Measurements from ENCODE around the gene SETD1B.
A peak's percentile ranks its signal among the peaks of the same experiment; 100 is the strongest.

SETD1B gene

DNA sequence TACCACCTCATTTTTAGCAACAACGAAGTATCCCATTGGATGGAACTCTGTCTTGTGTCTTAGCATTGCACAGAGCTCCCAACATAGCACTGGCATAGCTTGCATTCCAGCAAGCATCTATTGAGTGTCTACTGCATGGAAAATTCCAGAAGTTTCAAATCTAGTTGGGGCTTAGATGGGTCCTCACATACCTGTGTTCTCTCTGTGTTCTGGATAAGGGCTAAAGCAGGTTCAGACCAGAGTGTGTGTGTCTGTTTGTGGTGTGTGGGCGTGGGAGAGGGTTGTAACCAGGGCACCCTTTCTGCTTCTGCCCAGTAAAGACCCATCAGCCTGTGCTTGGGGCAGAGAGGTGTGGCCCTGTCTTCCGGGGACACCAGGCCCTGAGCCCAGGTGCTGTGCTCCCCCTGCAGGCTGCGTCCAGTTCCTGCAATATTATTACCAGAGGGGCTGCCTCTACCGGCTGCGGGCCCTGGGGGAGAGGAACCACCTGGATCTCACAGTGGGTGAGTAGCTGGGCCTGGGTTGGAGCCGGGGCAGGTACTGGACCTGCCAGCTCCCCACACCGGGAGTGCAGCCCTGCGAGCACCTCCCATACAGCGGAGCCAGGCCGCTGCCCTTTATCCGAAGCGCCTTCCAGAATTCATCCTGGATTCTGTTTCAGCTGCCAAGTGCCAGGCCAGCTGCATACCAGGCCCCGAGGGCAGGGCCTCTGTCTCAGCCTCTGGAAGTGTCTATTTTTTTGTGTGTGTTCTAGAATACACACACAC lies 30.6 kb upstream of the SETD1B start:
- Histone ChIP-seq H3K79me2 (ENCODE audit: low read length) (no peaks in the 10 kb centered on the region), H3K4me2 (ENCODE audit: low read depth, low read length) (no peak overlapping the region), H3K9me2 (replicated peaks; ENCODE audit: insufficient read depth, low read length) (no peaks in the 10 kb centered on the region), H3K9ac (ENCODE audit: low read length) (no peak overlapping the region), H3K9me3 (replicated peaks; ENCODE audit: insufficient read depth, low read length) (no peaks in the 10 kb centered on the region), H3K27ac (ENCODE audit: low read length) (no peak overlapping the region), H3F3A (ENCODE audit: insufficient read depth, low read length) (no peaks in the 10 kb centered on the region), H3K4me3 (ENCODE audit: low read length) (no peak overlapping the region), H3K27me3 (replicated peaks; ENCODE audit: insufficient read depth, low read length) (no peaks in the 10 kb centered on the region), H2AFZ (ENCODE audit: low read length) (no peak overlapping the region), H3K4me1 (ENCODE audit: low read length) (no peaks in the 10 kb centered on the region), H4K20me1 (ENCODE audit: insufficient read depth, low read length) (no peaks in the 10 kb centered on the region), H3K36me3 (replicated peaks; ENCODE audit: insufficient read depth, low read length) (no peaks in the 10 kb centered on the region)
- peak; percentile 37 for DNase-seq
- TF ChIP-seq EZH2phosphoT487 (IDR thresholded peaks at IDR 0.05; ENCODE audit: low read length) (no peak), EZH2 (optimal IDR thresholded peaks at IDR 0.05; ENCODE audit: low read depth, low read length) (no peak)
- TF ChIP-seq, protein P1, sequence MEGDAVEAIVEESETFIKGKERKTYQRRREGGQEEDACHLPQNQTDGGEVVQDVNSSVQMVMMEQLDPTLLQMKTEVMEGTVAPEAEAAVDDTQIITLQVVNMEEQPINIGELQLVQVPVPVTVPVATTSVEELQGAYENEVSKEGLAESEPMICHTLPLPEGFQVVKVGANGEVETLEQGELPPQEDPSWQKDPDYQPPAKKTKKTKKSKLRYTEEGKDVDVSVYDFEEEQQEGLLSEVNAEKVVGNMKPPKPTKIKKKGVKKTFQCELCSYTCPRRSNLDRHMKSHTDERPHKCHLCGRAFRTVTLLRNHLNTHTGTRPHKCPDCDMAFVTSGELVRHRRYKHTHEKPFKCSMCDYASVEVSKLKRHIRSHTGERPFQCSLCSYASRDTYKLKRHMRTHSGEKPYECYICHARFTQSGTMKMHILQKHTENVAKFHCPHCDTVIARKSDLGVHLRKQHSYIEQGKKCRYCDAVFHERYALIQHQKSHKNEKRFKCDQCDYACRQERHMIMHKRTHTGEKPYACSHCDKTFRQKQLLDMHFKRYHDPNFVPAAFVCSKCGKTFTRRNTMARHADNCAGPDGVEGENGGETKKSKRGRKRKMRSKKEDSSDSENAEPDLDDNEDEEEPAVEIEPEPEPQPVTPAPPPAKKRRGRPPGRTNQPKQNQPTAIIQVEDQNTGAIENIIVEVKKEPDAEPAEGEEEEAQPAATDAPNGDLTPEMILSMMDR (IDR thresholded peaks at IDR 0.05; ENCODE audit: low read length) = peak; percentile 60

DNA sequence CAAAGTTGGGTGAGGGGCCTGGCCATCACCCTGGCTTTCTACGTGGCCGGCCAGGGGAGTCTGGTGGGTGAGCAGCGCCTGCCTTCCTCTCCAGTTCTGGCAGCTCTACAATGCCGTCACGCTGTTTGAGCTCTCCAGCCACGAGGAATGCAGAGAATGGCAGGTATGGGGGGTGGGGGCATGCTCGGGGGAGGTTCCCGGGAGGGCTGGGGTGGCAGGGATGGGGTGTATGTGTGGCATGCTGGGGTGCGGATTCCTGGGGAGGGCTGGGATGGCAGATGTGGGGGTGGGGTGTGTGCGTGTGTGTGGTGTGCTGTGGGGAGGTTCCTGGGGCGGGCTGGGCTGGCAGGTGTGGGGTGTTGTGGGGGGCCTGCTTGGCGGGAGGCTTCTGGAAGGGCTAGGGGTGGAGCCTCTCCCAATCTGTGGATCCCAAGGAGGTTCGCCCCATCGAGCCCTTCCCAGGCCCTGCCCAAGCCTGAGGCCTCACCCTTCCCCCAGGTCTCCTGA lies 28.8 kb upstream of the SETD1B start:
- Histone ChIP-seq H4K20me1 (ENCODE audit: insufficient read depth, low read length) (no peaks in the 10 kb centered on the region), H3K4me1 (ENCODE audit: low read length) (no peaks in the 10 kb centered on the region), H3K27ac (ENCODE audit: low read length) (no peak overlapping the region), H3K79me2 (ENCODE audit: low read length) (no peaks in the 10 kb centered on the region), H3K9ac (ENCODE audit: low read length) (no peak overlapping the region), H3K36me3 (replicated peaks; ENCODE audit: insufficient read depth, low read length) (no peaks in the 10 kb centered on the region), H2AFZ (ENCODE audit: low read length) (no peak overlapping the region), H3K9me3 (replicated peaks; ENCODE audit: insufficient read depth, low read length) (no peaks in the 10 kb centered on the region), H3F3A (ENCODE audit: insufficient read depth, low read length) (no peaks in the 10 kb centered on the region), H3K27me3 (replicated peaks; ENCODE audit: insufficient read depth, low read length) (no peaks in the 10 kb centered on the region), H3K4me2 (ENCODE audit: low read depth, low read length) (no peak overlapping the region), H3K4me3 (ENCODE audit: low read length) (no peak overlapping the region), H3K9me2 (replicated peaks; ENCODE audit: insufficient read depth, low read length) (no peaks in the 10 kb centered on the region)
- TF ChIP-seq EZH2phosphoT487 (IDR thresholded peaks at IDR 0.05; ENCODE audit: low read length) (no peak), EZH2 (optimal IDR thresholded peaks at IDR 0.05; ENCODE audit: low read depth, low read length) (no peak)
- TF ChIP-seq, protein P1 (IDR thresholded peaks at IDR 0.05; ENCODE audit: low read length) = no peak
- DNase-seq = no peak

DNA sequence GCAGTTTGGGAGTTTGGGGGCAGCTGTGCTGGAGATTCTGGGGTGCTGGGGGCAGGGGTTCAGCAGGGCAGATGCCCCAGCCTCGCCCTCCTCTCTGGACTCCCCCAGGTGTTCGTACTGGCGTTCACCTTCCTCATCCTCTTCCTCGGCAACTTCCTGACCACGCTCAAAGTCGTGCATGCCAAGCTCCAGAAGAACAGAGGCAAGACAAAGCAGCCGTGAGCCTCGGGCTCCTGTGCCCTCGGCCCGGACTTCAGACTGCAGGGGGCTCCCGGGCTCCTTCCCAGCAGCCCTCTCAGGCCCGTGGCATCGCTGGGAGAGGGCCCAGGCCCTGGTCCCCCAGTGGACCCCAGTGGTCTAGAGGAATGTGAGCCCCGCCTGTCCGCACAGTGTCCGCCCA lies 28.3 kb upstream of the SETD1B start:
- DNase-seq = no peak
- no peaks in the 10 kb centered on the region for H3F3A ChIP-seq (ENCODE audit: insufficient read depth, low read length)
- H3K27me3 ChIP-seq (replicated peaks; ENCODE audit: insufficient read depth, low read length) = no peaks in the 10 kb centered on the region
- no peak overlapping the region for H3K4me2 ChIP-seq (ENCODE audit: low read depth, low read length)
- no peaks in the 10 kb centered on the region for H4K20me1 ChIP-seq (ENCODE audit: insufficient read depth, low read length)
- no peak overlapping the region for H2AFZ ChIP-seq (ENCODE audit: low read length)
- no peak overlapping the region for H3K4me3 ChIP-seq (ENCODE audit: low read length)
- no peaks in the 10 kb centered on the region for H3K36me3 ChIP-seq (replicated peaks; ENCODE audit: insufficient read depth, low read length)
- H3K79me2 ChIP-seq (ENCODE audit: low read length) = no peaks in the 10 kb centered on the region
- H3K9ac ChIP-seq (ENCODE audit: low read length) = no peak overlapping the region
- no peaks in the 10 kb centered on the region for H3K4me1 ChIP-seq (ENCODE audit: low read length)
- TF ChIP-seq EZH2 (optimal IDR thresholded peaks at IDR 0.05; ENCODE audit: low read depth, low read length) (no peak), EZH2phosphoT487 (IDR thresholded peaks at IDR 0.05; ENCODE audit: low read length) (no peak)
- TF ChIP-seq, protein P1 (IDR thresholded peaks at IDR 0.05; ENCODE audit: low read length) = no peak
- H3K27ac ChIP-seq (ENCODE audit: low read length) = no peak overlapping the region
- H3K9me2 ChIP-seq (replicated peaks; ENCODE audit: insufficient read depth, low read length) = no peaks in the 10 kb centered on the region
- no peaks in the 10 kb centered on the region for H3K9me3 ChIP-seq (replicated peaks; ENCODE audit: insufficient read depth, low read length)
